Eye (tissue), 1 donor: ENCODE results near the gene CDS2.

Source experiments
- DNase-seq: peaks from one replicate; pipeline ENCODE4 v3.0.0-alpha.2; 2015

CDS2 gene

GRCh38 chr20:5214826-5215225 is 88.0 kb downstream of the CDS2 start:
- no peak for DNase-seq

DNA sequence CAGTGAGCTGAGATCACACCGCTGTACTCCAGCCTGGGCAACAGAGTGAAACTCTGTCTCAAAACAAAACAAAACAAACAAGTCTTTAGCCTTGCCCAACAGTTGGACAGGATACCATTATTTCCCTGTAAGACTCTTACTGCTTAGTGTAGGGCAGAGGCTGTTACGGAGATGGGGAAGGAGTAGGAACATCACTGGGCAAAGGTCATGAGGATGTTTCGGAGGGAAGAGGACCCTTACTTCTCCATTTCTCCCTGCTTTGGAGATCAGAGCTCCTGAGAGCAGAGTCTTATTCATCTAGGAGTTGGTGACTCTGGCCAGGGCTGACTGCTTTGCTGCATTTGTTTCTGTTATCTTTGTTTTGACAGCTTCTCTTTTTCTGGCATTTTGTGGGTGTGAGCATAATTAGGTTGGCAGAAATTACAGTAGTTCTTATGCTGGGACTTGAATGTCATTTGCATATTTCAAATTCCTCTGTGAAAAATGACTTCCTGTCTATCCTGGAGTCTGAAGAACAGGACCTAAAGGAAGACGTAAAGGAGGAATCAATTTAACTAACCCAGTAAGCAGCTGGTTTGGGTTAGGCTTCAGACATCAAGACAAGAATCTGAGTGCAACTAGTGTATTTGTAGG is 89.0 kb downstream of the CDS2 start:
- no peak for DNase-seq

DNA sequence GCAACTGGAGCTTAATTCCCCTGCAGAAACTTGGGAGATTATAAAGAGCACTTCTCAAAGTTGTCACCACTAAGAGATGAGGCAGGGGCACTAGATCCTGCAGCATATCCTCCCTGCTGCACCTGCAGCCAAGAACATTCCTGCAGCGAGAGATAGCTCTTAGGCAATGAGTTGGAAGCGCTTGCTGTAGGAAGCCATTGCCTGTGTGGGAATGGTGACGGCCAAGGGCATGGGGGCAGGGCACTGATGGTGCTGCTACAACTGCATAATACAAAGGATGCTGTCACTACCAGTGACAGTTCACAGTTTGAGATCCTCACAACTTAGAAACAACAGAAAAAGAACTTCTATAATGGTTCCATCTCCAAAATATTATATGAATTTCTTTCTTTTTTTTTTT is 89.9 kb downstream of the CDS2 start:
- peak; percentile 7 for DNase-seq

DNA sequence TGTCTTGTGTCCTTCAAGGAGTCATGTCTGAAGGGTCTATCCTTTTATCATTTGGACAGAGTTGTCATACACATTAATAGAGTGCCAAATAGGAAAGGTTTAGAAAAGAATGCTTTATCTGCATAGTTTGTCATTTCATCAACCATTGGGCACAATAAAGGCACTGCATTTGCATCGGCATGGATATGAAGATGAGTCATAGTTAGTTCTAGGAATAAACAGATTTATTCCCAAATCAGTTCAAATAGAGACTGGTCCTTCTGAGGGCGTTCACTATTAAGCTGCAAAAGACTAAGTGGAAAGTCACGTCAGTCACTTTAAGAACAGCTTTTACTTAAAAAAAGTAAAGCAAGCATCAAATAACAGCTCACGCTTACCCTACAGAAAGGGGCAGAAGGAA is 90.8 kb downstream of the CDS2 start:
- no peak for DNase-seq

GRCh38 chr20:5220321-5221060 is 93.7 kb downstream of the CDS2 start:
- no peak for DNase-seq

- DNase-seq: peak; percentile 13
These were observed 94.2 kb downstream of the CDS2 start for GRCh38 chr20:5221061-5221430.

- peak; percentile 60 for DNase-seq
These were observed 96.3 kb downstream of the CDS2 start for GRCh38 chr20:5222919-5223634.

GRCh38 chr20:5230544-5230943 is 103.7 kb downstream of the CDS2 start:
- no peak for DNase-seq

DNA sequence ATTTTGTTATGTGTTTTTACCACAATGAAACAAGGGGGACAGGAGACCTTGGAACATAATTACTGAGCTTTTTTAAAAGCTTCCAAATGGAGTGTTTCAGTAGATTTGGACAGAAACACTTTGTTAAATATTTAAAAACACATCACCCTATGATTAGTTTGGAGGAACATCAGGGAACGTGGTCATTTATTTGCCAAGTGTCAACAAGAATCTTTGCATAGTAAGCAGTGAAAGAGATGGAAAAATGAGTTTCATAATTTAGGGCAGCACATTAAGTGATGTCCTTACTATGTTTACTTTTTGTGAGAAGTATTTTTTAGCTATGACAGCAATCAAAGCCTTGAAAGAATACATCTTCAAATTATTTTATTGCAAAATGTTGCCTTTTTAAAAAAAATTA is 107.3 kb downstream of the CDS2 start:
- DNase-seq: no peak

DNA sequence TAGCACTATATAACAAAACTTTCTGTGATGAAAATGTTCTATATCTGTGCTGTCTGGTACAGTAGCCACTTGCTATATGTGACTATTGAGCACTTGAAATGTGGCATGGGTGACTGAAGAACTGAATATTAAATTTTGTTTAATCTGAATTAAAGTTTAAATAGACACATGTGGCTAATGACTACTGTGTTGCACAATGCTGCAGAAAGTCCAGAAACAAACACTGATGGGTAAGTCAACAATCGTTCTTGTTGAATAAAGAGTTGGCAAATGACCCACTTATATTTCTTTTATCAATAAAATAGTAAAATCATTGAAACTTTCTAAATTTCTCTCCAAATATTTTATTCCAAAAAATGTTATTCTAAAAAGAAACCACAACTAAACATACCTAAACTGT is 108.2 kb downstream of the CDS2 start:
- DNase-seq: no peak
